GM13976 (cell line): Measurements from ENCODE around the gene TYROBP.

Source experiments
- DNase-seq: peaks from one replicate; pipeline ENCODE4 v3.0.0; 2012; ENCODE audit warnings: low spot score
- CTCF ChIP-seq: IDR thresholded peaks from 2 replicates; pipeline ENCODE4 v1.5.1; 2012; ENCODE audit warnings: borderline replicate concordance, mild to moderate bottlenecking; ENCODE audit not compliant: insufficient read depth; ENCODE audit errors: extremely low read depth, missing control alignments, control extremely low read depth
- in situ Hi-C: fragments of 300-500 bp; cut with MboI; formaldehyde crosslinking; loops from one replicate; pipeline ENCODE4 v1.12.0; 2022; ENCODE audit warnings: low sequenced_read_pairs, mixed read lengths, inconsistent platforms; ENCODE audit not compliant: unreplicated experiment

Gene TYROBP

GRCh38 chr19:35907377-35907745 lies 734 bp downstream of the TYROBP start:
- TF ChIP-seq CTCF: no peak
- in situ Hi-C loops: no loop called here
- no peak for DNase-seq

GRCh38 chr19:35905178-35905727 lies 2.8 kb downstream of the TYROBP start:
- TF ChIP-seq CTCF: no peak
- DNase-seq: no peak
- in situ Hi-C loops: no loop called here

GRCh38 chr19:35904311-35905068 lies 3.6 kb downstream of the TYROBP start:
- no peak for DNase-seq
- TF ChIP-seq CTCF: no peak
- in situ Hi-C loops: no loop called here

- in situ Hi-C loops: no loop called here
- peak; percentile 83 for DNase-seq
- no peak for TF ChIP-seq CTCF
Measured at GRCh38 chr19:35903550-35904179, 4.4 kb downstream of the TYROBP start.

GRCh38 chr19:35902870-35903475 lies 5.1 kb downstream of the TYROBP start:
- no peak for DNase-seq
- in situ Hi-C loops: no loop called here
- no peak for TF ChIP-seq CTCF

- DNase-seq: no peak
- no peak for TF ChIP-seq CTCF
- in situ Hi-C loops: no loop called here
Measured at GRCh38 chr19:35901854-35902661, 6.0 kb downstream of the TYROBP start, which contains the start of gene HCST. Gene HCST, plus strand, starts transcription at chr19:35902529. Its CDS starts 65 bp downstream, at chr19:35902594.
